Coronary artery (tissue), 2 donors: ENCODE results near the gene TMEM200C.

ENCODE experiments used
- DNase-seq: peaks from one replicate; pipeline ENCODE4 v3.0.0-alpha.2; 2017; ENCODE audit warnings: low spot score
- H3K27ac ChIP-seq, 2 donors: fragments of 200-600 bp; sonication (generic); one replicate each; pipeline ENCODE4 v1.5.1; 2016 to 2019
- H3K4me3 ChIP-seq: fragments of 200-600 bp; sonication (generic); 2 replicates; pipeline ENCODE4 v1.5.1; 2016; ENCODE audit warnings: mild to moderate bottlenecking, moderate library complexity
- TF ChIP-seq, protein P1 (sequence below): fragments of 200-600 bp; sonication (generic); IDR thresholded peaks from one replicate; pipeline ENCODE4 v1.5.1; 2019; ENCODE audit warnings: antibody characterized with exemption

Gene TMEM200C

DNA sequence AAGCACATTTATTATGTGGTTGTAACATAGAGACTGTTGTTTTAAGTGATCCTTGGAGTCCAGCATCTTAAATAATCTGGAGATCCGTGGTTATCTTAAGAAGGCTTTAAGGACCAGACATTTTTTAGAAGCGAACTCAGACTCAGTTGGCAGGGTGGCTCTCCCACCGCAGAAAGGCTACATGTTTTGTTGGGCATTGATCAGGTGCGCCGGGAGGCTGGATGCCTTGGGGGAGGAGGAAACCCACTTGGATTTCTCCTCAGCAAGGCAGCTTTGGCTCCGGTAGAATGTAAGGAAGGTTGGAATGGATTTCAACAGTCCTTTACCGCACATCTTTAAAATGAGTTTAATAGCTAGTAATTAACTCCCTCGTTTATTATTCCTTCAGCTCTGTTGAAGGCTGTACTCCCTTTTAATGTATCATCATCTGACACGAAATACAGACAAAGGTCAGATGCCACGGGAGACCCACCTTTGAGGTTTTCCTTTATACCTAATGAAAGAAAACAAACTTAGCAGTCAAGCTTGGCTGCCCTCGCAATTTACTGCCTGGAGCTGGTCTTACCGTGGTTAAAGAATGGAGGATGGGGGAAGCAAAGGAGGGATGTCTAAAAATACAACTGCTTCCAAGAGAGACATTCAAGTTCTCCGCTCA lies 1.2 kb downstream of the TMEM200C start:
- TF ChIP-seq, protein P1, sequence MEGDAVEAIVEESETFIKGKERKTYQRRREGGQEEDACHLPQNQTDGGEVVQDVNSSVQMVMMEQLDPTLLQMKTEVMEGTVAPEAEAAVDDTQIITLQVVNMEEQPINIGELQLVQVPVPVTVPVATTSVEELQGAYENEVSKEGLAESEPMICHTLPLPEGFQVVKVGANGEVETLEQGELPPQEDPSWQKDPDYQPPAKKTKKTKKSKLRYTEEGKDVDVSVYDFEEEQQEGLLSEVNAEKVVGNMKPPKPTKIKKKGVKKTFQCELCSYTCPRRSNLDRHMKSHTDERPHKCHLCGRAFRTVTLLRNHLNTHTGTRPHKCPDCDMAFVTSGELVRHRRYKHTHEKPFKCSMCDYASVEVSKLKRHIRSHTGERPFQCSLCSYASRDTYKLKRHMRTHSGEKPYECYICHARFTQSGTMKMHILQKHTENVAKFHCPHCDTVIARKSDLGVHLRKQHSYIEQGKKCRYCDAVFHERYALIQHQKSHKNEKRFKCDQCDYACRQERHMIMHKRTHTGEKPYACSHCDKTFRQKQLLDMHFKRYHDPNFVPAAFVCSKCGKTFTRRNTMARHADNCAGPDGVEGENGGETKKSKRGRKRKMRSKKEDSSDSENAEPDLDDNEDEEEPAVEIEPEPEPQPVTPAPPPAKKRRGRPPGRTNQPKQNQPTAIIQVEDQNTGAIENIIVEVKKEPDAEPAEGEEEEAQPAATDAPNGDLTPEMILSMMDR: no peak

DNA sequence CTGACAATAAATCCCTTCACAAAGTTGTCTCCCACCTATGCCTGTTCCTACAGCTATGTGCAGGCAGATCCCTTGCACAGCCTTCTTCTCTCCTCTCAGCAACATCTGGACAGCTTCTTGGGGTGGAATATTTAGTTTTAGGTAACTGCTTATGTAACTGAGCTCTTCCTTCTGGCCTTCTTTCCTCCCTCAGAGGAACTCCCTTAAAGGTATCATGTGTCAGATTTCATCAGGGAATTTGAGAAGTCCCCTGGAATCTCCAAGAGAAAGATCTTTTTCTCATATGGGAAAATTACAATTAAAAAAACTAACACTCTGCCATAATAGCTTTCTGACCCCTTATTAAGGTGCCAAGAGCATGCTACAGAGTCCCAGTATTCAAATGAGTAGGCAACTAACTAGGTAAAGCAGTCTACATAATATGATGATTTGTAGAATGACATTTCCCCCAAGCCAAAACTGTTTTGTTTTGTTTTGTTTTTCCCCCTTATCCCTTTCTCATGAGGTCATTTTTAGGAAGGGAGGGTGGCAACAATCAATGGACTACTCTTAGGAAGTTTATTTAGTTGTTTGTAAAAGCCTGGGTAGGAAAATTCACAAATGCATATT lies 2.4 kb downstream of the TMEM200C start:
- no peak for DNase-seq
- Histone ChIP-seq H3K27ac (no peak overlapping the region), H3K4me3 (no peak overlapping the region)
- TF ChIP-seq, protein P1: no peak

More for the DNA sequence above, 1.2 kb downstream of the TMEM200C start:
- peak overlapping the region; percentile 70 for H3K4me3 ChIP-seq
- no peak for DNase-seq
- H3K27ac ChIP-seq: no peak overlapping the region

DNA sequence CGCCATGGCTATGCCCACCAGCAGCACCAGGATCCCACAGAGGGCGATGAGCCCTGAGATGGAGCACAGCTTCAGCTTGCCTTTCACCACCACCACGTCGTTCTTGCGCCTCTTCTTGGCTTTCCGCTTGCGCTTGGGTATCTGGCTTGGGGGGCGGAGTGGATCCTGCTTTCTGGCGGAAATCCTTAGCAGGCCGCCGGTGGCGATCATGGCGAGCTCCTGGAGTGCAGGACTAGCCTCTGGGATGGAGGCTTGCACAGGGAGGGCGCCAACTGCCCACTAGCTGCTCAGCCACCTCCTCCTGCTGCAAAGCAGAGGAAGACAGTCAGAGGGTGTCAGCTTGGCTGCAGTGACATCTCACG lies 3.5 kb downstream of the TMEM200C start:
- no peak for DNase-seq
- no peak overlapping the region for H3K27ac ChIP-seq
- TF ChIP-seq, protein P1: no peak
- H3K4me3 ChIP-seq: no peak overlapping the region

DNA sequence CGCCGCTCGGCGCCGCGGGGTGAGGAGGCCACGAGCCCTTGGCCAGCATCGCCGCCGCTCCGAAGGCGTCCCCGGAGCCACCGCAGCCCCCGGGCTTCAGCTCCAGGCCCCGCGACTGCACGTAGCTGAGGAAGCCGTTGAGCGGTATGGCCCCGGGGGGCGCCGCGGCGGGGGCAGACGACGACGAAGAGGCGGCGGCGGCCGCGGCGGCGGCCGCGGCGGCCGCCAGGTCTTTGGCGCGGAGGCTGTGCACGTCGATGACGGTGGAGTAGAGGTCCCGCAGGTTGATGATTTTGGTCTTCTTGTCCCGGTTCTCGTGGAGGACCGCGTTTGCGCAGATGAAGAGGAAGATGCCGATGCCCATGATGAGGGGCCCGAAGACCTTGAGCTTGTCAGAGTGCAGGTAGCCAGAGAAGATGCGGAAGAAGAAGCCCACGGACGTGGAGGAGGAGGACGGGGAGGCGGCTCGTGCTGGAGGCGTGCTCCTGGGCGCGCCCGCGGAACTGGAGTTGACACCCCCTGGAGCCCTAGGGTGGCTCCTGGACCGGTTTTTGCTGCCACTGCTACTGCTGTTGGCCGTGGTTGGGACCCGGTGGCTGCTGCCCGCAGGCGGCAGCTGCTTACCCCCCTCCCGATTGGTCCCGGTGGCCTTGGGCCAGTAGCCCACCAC lies 4.0 kb downstream of the TMEM200C start:
- TF ChIP-seq, protein P1: no peak
- DNase-seq: no peak
- peak overlapping the region; percentile 71 for H3K4me3 ChIP-seq
- no peak overlapping the region for H3K27ac ChIP-seq

DNA sequence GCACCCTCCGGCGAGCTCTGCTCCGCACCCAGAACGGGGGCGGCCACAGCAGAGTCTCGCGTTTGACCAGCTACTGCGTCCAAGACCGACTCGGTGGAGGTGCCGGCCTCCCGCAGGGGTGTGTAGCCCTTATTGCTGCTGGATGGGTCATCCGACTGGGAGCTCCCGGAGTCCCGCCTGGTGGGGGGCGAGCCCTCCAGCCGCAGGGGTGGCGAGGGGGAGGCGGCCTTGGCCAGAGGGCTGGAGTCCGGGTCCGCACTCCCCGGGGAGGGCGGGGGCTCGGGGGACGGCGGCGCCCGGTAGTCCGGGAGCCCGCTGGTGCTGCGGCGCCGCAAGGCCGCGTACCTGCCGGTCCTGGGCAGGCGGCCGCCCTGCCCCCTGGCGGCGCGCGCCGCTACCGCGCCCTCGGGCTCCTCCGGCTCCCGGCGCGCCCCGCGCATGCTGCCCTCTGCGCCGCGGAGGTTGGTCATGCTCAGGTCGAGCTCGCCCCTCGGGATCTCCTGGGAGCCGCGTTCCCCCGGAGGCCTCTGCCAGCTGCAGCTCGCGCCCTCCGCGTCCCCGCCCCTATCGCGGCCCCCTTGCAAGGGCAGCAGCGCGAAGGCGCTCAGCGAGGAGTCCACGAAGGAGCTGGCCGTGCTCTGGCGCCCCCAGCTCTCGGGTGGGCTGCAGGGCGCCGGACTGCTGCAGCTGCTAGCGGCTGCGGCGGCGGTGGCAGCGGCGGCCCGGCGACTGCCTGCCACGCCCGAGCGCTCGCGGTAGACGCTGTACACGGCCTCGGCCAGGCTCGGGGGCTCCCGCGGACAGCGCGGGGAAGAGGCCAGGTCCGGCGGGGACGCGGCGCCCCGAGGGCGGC lies 4.8 kb downstream of the TMEM200C start:
- DNase-seq: no peak
- H3K4me3 ChIP-seq: peak overlapping the region; percentile 71
- TF ChIP-seq, protein P1: no peak
- no peak overlapping the region for H3K27ac ChIP-seq

DNA sequence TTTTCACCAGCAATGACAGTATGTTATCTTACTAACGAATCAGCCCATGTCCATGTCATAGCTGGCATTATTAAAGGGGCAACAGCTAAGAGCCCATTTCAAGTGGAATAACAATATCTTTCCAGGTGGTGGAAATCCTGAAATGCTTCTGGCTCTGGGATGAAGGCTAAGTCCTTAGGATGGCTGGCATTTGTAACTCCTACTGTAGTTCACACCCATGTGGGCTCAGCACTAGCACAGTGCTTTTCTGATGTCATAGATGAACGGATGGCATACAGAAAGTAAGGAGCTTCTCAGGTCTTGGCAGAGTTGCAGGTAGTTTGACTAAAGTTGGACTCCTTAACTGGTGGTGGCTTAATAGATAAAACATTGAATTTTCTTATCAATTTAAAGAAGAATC lies 10.0 kb downstream of the TMEM200C start:
- Histone ChIP-seq H3K4me3 (no peak overlapping the region), H3K27ac (no peak overlapping the region)
- DNase-seq: no peak
- TF ChIP-seq, protein P1: no peak
